HCT116 (cell line): ENCODE results near the gene SHCBP1. TPM values are rescaled to one million over a fixed set of nuclear protein-coding genes. Genes with fewer than 3 reads are reported as not detected.

Experiments used
- ATAC-seq: fragments of 200-7000 bp; cut with Tn5 transposase; 2 replicates; pipeline ENCODE4 v1.9.1; 2020; ENCODE audit warnings: mild to moderate bottlenecking, moderate library complexity
- BruUV-seq: library from RNA; stranded (reverse); fragments of 400-500 nt; replicated peaks from 2 replicates; lab custom pipeline; 2021; lab: Mats Ljungman, UMichigan
- CTCF ChIA-PET: fragments of 300-600 bp; sonication (Branson Sonifier 250); formaldehyde crosslinking; loops from one replicate; lab custom pipeline; 2021; ENCODE audit warnings: antibody characterized with exemption; lab: Charles Lee
- POLR2A ChIA-PET: fragments of 300-600, 350-600 bp; sonication (Branson Sonifier 250); formaldehyde crosslinking; loops from one replicate; lab custom pipeline; 2021; ENCODE audit warnings: antibody characterized with exemption; lab: Charles Lee
- RAD21 ChIA-PET, 2 experiments: fragments of 300-600 bp; sonication (Branson Sonifier 250); formaldehyde crosslinking; loops; one replicate each; lab custom pipeline; 2023; ENCODE audit warnings: low total read pairs in 2 of 2; ENCODE audit not compliant: uncharacterized antibody in 2 of 2, unreplicated experiment in 2 of 2, low non-redundant PET in 1 of 2; lab: Charles Lee
- DNase-seq: peaks from one replicate; pipeline ENCODE4 v3.0.0-alpha.2; 2010; ENCODE audit warnings: low read depth, low spot score
- H2AFZ ChIP-seq: fragments of 200-600 bp; shearing (Covaris generic), sonication (generic); 2 replicates; pipeline ENCODE4 v1.6.1; 2017; ENCODE audit warnings: low read depth, mixed run types, mixed read lengths, antibody characterized with exemption, low read length; ENCODE audit not compliant: poor library complexity, severe bottlenecking
- H3K27ac ChIP-seq: 2 replicates; pipeline ENCODE4 v1.5.1; 2012; ENCODE audit warnings: low read depth, low read length
- H3K27me3 ChIP-seq: fragments of 200-600 bp; sonication (generic); 2 replicates; pipeline ENCODE4 v1.6.1; 2016; ENCODE audit warnings: mixed run types, low read length, mixed read lengths; ENCODE audit not compliant: insufficient read depth
- H3K36me3 ChIP-seq, 2 experiments: fragments of 200-500 bp in 1 of 2; fragments of 200-600 bp in 1 of 2; sonication (Bioruptor generic) in 1 of 2; sonication (generic) in 1 of 2; 2 replicates each; pipeline versions ENCODE4 v1.5.1 to v1.6.1; 2014 to 2016; ENCODE audit warnings: low read length in 2 of 2, inconsistent platforms in 1 of 2, mixed read lengths in 1 of 2, mixed run types in 1 of 2; ENCODE audit not compliant: insufficient read depth in 2 of 2, control insufficient read depth in 1 of 2
- H3K4me1 ChIP-seq, 2 experiments: fragments of 200-600 bp in 1 of 2; sonication (generic) in 1 of 2; 2 replicates each; pipeline versions ENCODE4 v1.5.1 to v1.6.1; 2012 to 2017; ENCODE audit warnings: low read length in 2 of 2, inconsistent platforms in 1 of 2, mild to moderate bottlenecking in 1 of 2, mixed read lengths in 1 of 2, mixed run types in 1 of 2, moderate library complexity in 1 of 2; ENCODE audit not compliant: insufficient read depth in 2 of 2, control insufficient read depth in 1 of 2
- H3K4me2 ChIP-seq: fragments of 200-600 bp; sonication (generic); 2 replicates; pipeline ENCODE4 v1.6.1; 2017; ENCODE audit warnings: mixed run types, low read length, mixed read lengths
- H3K4me3 ChIP-seq, 2 experiments: fragments of 200-600 bp in 1 of 2; sonication (generic) in 1 of 2; replicated peaks in 1 of 2; 2 replicates each; pipeline ENCODE4 v1.5.1; 2011 to 2016; ENCODE audit warnings: low read length in 2 of 2, control low read depth in 1 of 2, low read depth in 1 of 2, mild to moderate bottlenecking in 1 of 2, mixed read lengths in 1 of 2, mixed run types in 1 of 2
- H3K79me2 ChIP-seq: fragments of 200-600 bp; sonication (generic); 2 replicates; pipeline ENCODE4 v1.6.1; 2017; ENCODE audit warnings: mild to moderate bottlenecking, mixed run types, low read length, moderate library complexity, mixed read lengths; ENCODE audit not compliant: insufficient read depth
- H3K9ac ChIP-seq: fragments of 200-600 bp; sonication (generic); 2 replicates; pipeline ENCODE4 v1.6.1; 2016; ENCODE audit warnings: low read length, mixed read lengths
- H3K9me2 ChIP-seq: fragments of 200-600 bp; sonication (generic), shearing (Covaris generic); 2 replicates; pipeline ENCODE4 v1.6.1; 2017; ENCODE audit warnings: mixed run types, mild to moderate bottlenecking, moderate library complexity; ENCODE audit not compliant: insufficient read depth
- H3K9me3 ChIP-seq, 2 experiments: fragments of 200-500 bp in 1 of 2; fragments of 200-600 bp in 1 of 2; sonication (Bioruptor generic) in 1 of 2; sonication (generic) in 1 of 2; 2 replicates each; pipeline ENCODE4 v1.6.1; 2014 to 2017; ENCODE audit warnings: low read length in 2 of 2, mixed read lengths in 2 of 2, inconsistent platforms in 1 of 2, low read depth in 1 of 2, mild to moderate bottlenecking in 1 of 2, mixed run types in 1 of 2, moderate library complexity in 1 of 2; ENCODE audit not compliant: control insufficient read depth in 1 of 2, insufficient read depth in 1 of 2
- H4K20me1 ChIP-seq: fragments of 200-600 bp; sonication (generic), shearing (Covaris generic); 2 replicates; pipeline ENCODE4 v1.6.1; 2017; ENCODE audit warnings: mixed run types, mild to moderate bottlenecking, moderate library complexity; ENCODE audit not compliant: insufficient read depth
- CBX3 ChIP-seq: IDR thresholded peaks from 2 replicates; pipeline ENCODE4 v1.6.1; 2012; ENCODE audit warnings: low read depth
- CEBPB ChIP-seq: IDR thresholded peaks from 2 replicates; pipeline ENCODE4 v1.6.1; 2012; ENCODE audit warnings: low read depth
- EGR1 ChIP-seq: IDR thresholded peaks from 2 replicates; pipeline ENCODE4 v1.6.1; 2012; ENCODE audit warnings: low read depth
- ELF1 ChIP-seq: IDR thresholded peaks from 2 replicates; pipeline ENCODE4 v1.6.1; 2012; ENCODE audit warnings: low read depth, borderline replicate concordance
- EZH2phosphoT487 ChIP-seq: fragments of 200-600 bp; IDR thresholded peaks from 2 replicates; pipeline ENCODE4 v1.6.1; 2018; ENCODE audit warnings: antibody characterized with exemption, borderline replicate concordance
- JUND ChIP-seq: IDR thresholded peaks from 2 replicates; pipeline ENCODE4 v1.6.1; 2012
- POLR2AphosphoS5 ChIP-seq: IDR thresholded peaks from 2 replicates; pipeline ENCODE4 v1.6.1; 2011; ENCODE audit warnings: mild to moderate bottlenecking, low read depth, low read length, moderate library complexity
- RAD21 ChIP-seq: IDR thresholded peaks from 2 replicates; pipeline ENCODE4 v1.6.1; 2012; ENCODE audit warnings: low read depth, mild to moderate bottlenecking
- REST ChIP-seq: IDR thresholded peaks from 2 replicates; pipeline ENCODE4 v1.6.1; 2012; ENCODE audit warnings: low read depth
- SIN3A ChIP-seq: IDR thresholded peaks from 2 replicates; pipeline ENCODE4 v1.6.1; 2012; ENCODE audit warnings: low read depth
- TCF7L2 ChIP-seq: IDR thresholded peaks from 2 replicates; pipeline ENCODE4 v1.7.0; 2011; ENCODE audit warnings: borderline replicate concordance, inconsistent platforms; ENCODE audit not compliant: insufficient read depth, insufficient read length; ENCODE audit errors: extremely low read depth
- YY1 ChIP-seq: IDR thresholded peaks from 2 replicates; pipeline ENCODE4 v1.6.1; 2011; ENCODE audit warnings: low read length, low read depth, moderate library complexity, mild to moderate bottlenecking; ENCODE audit not compliant: insufficient replicate concordance; ENCODE audit errors: extremely low read depth
- ZBTB33 ChIP-seq: IDR thresholded peaks from 2 replicates; pipeline ENCODE4 v1.6.1; 2011; ENCODE audit warnings: mild to moderate bottlenecking, low read length, moderate library complexity; ENCODE audit not compliant: insufficient replicate concordance; ENCODE audit errors: extremely low read depth
- ZFX ChIP-seq: fragments of 450-650 bp; IDR thresholded peaks from 2 replicates; pipeline ENCODE4 v1.6.1; 2017
- intact Hi-C: fragments of 100-400 bp; cut with micrococcal nuclease; formaldehyde crosslinking; loops from 2 replicates; pipeline ENCODE4 v1.10.0; 2022
- total RNA-seq: library from RNA; stranded (reverse); gene quantifications from one replicate; pipeline ENCODE4 v1.2.1, GENCODE V29; 2021; ENCODE audit not compliant: unreplicated experiment
- TF ChIP-seq, protein P1 (sequence below): IDR thresholded peaks from 2 replicates; pipeline ENCODE4 v1.6.1; 2012

SHCBP1 gene
- total RNA-seq, 1 experiment from 2014 or later: 33.3 TPM

GRCh38 chr16:46612121-46612520 lies 9.1 kb downstream of the SHCBP1 start:
- CTCF ChIA-PET: no interaction called here
- TF ChIP-seq POLR2AphosphoS5 (no peak), ZFX (no peak), CBX3 (no peak), EZH2phosphoT487 (no peak), JUND (no peak), EGR1 (no peak), TCF7L2 (no peak), ZBTB33 (no peak), CEBPB (no peak), ELF1 (no peak), SIN3A (no peak), RAD21 (no peak), REST (no peak), YY1 (no peak)
- TF ChIP-seq, protein P1, sequence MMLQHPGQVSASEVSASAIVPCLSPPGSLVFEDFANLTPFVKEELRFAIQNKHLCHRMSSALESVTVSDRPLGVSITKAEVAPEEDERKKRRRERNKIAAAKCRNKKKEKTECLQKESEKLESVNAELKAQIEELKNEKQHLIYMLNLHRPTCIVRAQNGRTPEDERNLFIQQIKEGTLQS: no peak
- Histone ChIP-seq H3K9me3 (no peaks in the 10 kb centered on the region), H3K36me3 (peaks cover 31 to 36% of the 10 kb centered on the region in 2 experiments), H3K4me3 (no peak overlapping the region), H3K4me2 (no peak overlapping the region), H3K27ac (no peak overlapping the region), H4K20me1 (no peaks in the 10 kb centered on the region), H3K79me2 (peaks cover 41% of the 10 kb centered on the region; the same call in 1 of the 2 replicates), H3K27me3 (no peaks in the 10 kb centered on the region), H3K9me2 (no peaks in the 10 kb centered on the region), H3K4me1 (no peaks in the 10 kb centered on the region), H3K9ac (no peak overlapping the region), H2AFZ (no peak overlapping the region)
- DNase-seq (no peak), ATAC-seq (no peak)
- BruUV-seq: no TSS peak
- intact Hi-C loops: no loop called here
- RAD21 ChIA-PET: no interaction called here
- POLR2A ChIA-PET: no interaction called here
